Epithelial cell of proximal tubule (primary cell): ENCODE results near the gene UTF1. TPM values are rescaled to one million over a fixed set of nuclear protein-coding genes. Genes with fewer than 3 reads are reported as not detected.

Experiments used
- DNase-seq: peaks from one replicate; pipeline ENCODE4 v3.0.0-alpha.2; 2011; ENCODE audit warnings: low read depth
- H3K4me3 ChIP-seq: 2 replicates; pipeline ENCODE4 v1.5.1; 2011; ENCODE audit warnings: low read depth, mild to moderate bottlenecking, low read length
- CTCF ChIP-seq: conservative IDR thresholded peaks from 2 replicates; pipeline ENCODE4 v1.5.1; 2012; ENCODE audit warnings: low read depth, mild to moderate bottlenecking, low read length
- total RNA-seq: library from RNA; depleted of rRNA; stranded (reverse); fragments of >200 nt; gene quantifications from 2 replicates; pipeline ENCODE4 v1.2.3, GENCODE V29; 2015

UTF1 gene
- not detected in 2 replicates for total RNA-seq

GRCh38 chr10:133230044-133230361, at the start of gene UTF1:
Gene UTF1, plus strand, starts transcription at chr10:133230217. Its CDS starts 72 bp downstream, at chr10:133230289.
- no peak for DNase-seq
- no peak for TF ChIP-seq CTCF
- H3K4me3 ChIP-seq, result no peak within 1 kb of the TSS

DNA sequence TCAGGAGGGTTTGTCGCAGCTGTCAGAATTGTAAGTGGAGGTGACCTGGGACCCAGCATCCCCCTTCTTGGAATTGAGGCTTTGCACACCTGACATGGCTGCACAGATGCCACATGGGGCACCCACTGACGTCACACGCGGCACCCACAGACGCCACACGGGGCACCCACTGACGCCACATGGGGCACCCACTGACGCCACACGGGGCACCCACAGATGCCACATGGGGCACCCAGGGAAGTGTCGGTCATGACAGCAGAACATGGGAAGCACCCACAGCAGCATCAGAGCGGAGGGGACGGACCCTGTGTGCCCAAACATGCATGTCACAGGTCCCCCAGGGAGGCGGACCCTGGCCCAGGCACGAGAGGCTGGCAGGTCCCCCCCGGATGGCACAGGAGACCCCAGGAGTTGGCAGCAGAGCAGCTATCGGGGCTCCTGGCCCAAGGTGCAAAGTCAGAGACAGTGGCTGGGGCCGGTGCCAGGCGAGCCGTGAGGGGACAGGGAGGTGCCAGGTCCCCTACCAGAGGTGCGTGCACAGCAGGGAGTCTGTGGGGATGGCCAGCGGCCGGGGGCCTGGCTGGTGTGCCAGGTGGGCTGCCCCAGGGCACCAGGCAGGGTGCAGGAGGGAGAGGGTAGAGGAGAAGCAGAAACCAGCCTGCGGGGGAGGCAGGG, 48.9 kb upstream of the UTF1 start:
- no peak for DNase-seq
- no peak overlapping the region for H3K4me3 ChIP-seq
- TF ChIP-seq CTCF, result no peak

DNA sequence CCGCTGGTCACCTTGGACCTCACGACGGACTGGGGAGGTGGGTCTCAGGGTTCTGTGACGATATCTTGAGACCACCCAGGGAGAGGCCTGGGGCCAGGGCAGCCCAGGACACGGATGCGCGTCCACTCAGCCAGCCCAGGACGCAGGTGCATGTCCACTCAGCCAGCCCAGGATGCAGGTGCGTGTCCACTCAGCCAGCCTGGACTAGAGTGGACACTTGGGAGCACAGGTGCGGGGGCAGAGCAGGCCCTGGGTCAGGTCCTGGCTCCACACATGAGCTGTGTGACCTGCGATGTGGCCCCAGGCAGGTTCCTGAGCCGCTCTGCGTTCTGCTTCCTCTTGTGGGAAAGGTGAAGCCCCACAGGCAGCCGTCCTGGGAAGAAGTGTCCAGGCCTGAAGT, 47.8 kb upstream of the UTF1 start:
- DNase-seq, result no peak
- no peak for TF ChIP-seq CTCF
- H3K4me3 ChIP-seq, result no peak overlapping the region

DNA sequence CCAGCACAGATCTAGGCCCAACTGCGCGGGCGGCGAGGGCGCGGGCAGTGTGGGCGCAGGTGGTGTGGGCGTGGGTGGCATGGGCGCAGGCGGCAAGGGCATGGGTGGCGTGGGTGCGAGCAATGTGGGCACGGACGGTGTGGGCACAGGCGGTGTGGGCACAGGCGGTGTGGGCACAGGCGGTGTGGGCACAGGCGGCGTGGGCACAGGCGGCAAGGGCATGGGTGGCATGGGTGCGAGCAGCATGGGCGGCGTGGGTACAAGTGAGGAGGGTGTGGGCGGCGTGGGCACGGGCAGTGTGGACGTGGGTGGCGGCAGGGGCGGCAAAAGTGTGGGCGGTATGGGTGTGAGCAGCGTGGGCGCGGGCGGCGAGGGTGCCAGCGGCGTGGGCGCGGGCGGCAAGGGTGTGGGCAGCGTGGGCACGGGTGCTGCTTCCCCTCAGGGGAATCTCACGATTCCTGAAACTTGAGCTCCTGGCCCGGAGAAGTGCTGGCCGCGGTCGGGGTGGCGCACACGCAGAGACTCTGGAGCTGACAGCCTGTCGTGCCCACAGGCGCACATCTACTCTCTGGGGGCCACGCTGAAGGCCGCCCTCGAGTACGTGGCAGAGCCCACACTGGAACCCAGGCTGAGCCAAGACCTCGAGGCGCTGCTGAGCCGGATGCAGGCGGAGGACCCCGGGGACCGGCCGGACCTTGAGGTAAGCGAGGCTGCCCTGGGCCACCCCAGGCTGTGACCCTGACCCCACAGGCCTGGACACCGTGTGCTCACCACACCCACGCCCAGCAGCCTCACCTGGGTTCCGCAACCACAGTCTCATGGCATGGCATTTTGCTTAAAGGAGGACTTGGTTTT, 47.0 kb upstream of the UTF1 start:
- H3K4me3 ChIP-seq, result no peak overlapping the region
- no peak for DNase-seq
- TF ChIP-seq CTCF, result no peak

DNA sequence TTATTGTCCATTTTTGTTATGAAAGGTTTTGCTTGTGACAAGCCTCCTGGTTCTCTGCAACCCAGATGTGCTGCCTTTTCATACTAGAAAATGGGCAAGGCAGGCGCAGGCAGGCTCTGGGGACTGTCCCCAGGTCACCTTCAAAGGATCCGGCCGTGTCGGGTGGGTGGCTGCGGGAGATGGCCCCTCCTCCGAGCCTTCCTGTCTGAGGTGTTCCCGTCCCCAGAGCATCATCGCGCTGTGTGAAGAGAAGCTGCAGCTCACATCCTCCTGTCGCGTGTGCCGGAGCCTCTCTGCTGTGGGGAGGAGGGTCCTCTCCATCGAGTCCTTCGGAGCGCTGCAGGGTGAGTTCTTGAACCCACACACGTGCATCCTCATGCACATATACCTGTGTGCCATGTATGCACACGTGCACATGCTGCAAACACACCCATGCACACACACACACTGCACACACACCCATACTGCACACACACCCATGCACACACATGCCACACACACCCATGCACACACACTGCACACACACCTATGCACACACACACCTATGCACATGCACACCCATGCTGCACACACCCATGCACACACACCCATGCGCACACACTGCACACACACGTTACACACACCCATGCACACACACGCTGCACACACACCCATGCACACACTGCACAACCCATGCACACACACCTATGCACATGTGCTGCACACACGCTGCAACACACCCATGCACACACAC, 46.2 kb upstream of the UTF1 start:
- DNase-seq, result no peak

More for the DNA sequence above, 46.2 kb upstream of the UTF1 start:
- no peak overlapping the region for H3K4me3 ChIP-seq
- TF ChIP-seq CTCF, result no peak
